GM15510 (cell line): Measurements from ENCODE around the gene HDLBP.

Experiments used
- POLR2A ChIP-seq: IDR thresholded peaks from 3 replicates; pipeline ENCODE4 v1.6.1; 2011; ENCODE audit warnings: borderline replicate concordance; ENCODE audit not compliant: insufficient read length; ENCODE audit errors: extremely low read depth

HDLBP gene

GRCh38 chr2:241256168-241256545 lies 59.3 kb downstream of the HDLBP start:
- no peak for TF ChIP-seq POLR2A

GRCh38 chr2:241255542-241256167 lies 59.8 kb downstream of the HDLBP start:
- no peak for TF ChIP-seq POLR2A

- no peak for TF ChIP-seq POLR2A
Observed at GRCh38 chr2:241254904-241255351, 60.5 kb downstream of the HDLBP start.

DNA sequence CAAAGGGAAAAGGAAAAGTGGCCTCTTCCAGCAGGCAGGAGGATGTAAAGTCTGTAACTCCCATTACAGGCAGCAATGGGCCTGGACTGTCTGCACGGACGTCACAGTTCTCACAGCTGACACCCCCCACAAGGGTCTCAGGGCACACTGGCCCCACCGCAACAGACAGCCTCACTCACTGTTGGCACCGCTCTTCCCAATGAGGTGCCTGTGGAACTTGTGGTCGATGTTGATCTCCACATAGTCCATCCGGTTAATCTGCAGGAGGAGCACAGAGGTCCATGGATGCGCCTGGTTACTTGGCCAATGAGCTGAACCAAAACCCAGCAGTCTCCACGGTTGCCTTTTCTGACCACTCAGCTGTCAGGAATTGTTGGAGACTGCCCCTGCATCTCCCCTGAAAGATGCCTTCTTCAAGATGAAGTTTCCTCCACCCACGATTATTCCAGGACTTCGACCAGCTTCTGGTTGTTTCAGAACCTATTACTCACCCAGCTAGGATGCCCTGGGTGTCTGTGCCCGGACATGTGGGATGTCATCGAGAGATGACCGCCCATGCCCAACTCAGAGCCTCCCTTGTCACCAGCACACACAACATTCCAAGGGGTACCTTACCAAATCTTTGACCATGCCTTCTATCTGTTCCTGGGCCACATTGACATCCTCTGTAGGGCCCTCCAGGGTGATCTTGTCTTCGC lies 62.5 kb downstream of the HDLBP start:
- no peak for TF ChIP-seq POLR2A

DNA sequence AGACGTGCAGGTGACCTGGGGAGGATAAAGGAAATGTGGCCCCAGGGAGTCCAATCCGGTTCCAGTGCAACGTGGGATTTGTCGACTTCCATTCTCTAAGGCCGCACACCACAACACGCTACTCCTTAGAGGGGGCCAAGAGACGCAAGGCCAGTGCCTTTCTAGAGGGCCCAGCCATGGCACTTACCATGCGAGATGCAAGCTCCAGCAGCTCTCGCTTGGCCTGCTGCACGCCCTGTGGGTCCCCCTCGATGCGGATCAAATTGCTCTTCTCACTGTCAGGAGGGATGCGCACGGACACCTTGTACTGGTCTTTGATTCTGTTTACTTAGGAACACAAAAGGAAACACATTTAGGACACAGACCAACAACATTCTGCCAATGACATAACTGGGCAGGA lies 65.8 kb downstream of the HDLBP start:
- no peak for TF ChIP-seq POLR2A

DNA sequence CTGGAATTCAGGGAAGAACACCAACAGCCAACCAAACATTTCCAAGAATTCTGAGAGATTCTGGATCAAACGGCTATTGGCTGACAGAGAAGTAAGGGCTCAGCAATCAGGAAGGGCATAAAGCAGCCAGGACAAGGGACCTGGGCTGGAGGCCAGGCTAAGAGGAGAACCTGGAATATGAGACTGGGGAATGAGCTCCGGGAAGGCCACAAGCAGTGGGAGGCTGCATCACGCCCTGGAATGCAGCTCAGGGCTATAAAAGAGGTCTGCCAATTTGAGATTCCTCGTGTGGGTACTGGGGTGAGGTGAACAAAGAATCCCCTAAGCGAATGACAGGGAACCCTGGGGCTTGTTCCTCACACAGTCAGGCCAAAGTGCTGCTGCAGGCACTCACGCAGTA lies 66.6 kb downstream of the HDLBP start:
- no peak for TF ChIP-seq POLR2A

DNA sequence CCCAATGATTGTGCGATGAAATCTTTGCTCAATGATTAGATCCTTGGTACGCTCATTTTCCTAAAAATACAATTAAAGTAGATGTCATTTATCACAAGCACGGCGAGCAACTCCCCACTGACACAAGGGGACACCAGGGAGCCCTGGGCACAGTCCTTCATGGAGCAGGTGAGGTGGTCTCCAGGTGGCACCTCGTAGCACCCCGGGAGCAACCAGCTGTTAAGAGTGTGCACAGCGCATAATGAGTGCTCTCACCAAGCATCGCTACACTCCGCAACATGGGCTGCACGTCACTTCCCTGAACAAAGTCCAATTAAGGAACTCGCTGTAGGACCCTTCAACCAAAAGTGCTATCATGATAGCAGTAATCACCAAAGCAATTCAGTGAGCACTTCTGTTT lies 67.2 kb downstream of the HDLBP start:
- TF ChIP-seq POLR2A = no peak

GRCh38 chr2:241244368-241244767 lies 71.1 kb downstream of the HDLBP start:
- TF ChIP-seq POLR2A = no peak

- TF ChIP-seq POLR2A = no peak
Observed at GRCh38 chr2:241242306-241242705, 73.2 kb downstream of the HDLBP start.

- TF ChIP-seq POLR2A = no peak
Observed at GRCh38 chr2:241241669-241242068, 73.8 kb downstream of the HDLBP start.

- no peak for TF ChIP-seq POLR2A
Observed at GRCh38 chr2:241240320-241241004, 75.0 kb downstream of the HDLBP start.

GRCh38 chr2:241239552-241240202 lies 75.8 kb downstream of the HDLBP start:
- TF ChIP-seq POLR2A = no peak

- no peak for TF ChIP-seq POLR2A
Observed at GRCh38 chr2:241238693-241239198, 76.7 kb downstream of the HDLBP start.

GRCh38 chr2:241237949-241238371 lies 77.5 kb downstream of the HDLBP start:
- no peak for TF ChIP-seq POLR2A

- TF ChIP-seq POLR2A = no peak
Observed at GRCh38 chr2:241237047-241237446, 78.4 kb downstream of the HDLBP start.
